T-helper 2 cell (primary cell): ENCODE measurements around the gene SYPL1.

Experiments
- DNase-seq, 5 experiments: peaks; one replicate each; pipeline versions ENCODE4 v3.0.0 to v3.0.0-alpha.2; 2012 to 2022

The SYPL1 gene

GRCh38 chr7:106050002-106050745 lies 61.9 kb downstream of the SYPL1 start:
- DNase-seq, result no peak

- DNase-seq, result no peak
Measured at GRCh38 chr7:106049139-106049752, 62.9 kb downstream of the SYPL1 start.

DNA sequence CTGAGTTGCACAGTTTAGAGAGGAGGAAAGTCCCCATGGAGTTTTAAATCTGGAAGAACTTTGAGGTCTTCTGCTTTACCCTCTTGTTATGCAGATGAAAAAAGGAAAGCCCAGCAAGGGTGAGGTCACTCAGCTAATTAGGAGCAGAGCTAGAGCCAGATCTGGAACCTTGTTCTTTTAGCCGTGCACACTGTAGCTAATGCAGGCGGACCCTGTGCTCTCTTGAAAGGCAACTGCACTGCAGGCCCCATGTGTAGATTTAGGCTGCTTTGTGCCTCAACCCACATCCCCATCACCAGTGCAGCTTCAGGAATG lies 63.4 kb downstream of the SYPL1 start:
- no peak for DNase-seq

DNA sequence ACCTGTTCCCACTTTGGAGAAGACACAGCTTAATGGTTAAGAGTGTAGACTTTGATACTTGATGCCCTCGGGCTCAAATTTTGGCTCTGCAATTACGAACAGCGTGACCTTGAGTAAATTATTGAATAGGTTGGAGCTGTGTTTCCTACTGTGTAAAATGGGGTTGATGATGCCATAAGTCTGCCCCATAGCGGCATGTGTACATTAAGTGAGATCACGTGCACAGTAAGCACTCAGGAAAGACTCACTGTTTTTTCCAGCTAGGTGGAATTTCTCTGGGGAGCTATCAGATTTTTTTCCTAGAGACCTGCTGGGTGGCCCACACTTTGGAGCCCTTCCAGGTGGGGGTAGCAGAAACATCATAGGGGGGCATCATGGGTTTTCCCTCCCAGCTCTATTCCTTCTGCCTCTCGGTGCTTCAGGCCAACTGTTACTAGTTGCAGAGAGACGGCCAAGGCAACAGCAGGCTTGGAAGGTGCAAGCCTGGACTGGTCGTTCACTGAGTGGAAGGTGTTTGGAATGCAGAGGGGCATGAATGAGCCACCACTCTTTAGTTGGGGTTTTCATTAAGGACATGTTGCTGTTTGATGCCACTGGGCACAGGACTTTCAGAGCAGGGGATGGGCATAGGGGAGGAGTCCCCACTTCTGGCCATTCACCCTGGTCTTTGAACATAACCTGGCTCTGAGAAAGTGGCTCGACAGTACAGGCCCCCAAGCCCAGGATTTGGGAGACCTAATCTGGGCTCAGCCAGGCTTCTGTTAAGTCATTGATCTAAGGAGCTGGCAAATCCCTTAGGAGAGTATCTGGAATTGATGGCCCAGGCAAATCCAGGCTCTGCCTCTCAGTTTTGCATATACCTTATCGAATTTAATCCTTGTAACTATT lies 64.0 kb downstream of the SYPL1 start:
- no peak for DNase-seq

GRCh38 chr7:106047184-106047583 lies 64.9 kb downstream of the SYPL1 start:
- no peak for DNase-seq

DNA sequence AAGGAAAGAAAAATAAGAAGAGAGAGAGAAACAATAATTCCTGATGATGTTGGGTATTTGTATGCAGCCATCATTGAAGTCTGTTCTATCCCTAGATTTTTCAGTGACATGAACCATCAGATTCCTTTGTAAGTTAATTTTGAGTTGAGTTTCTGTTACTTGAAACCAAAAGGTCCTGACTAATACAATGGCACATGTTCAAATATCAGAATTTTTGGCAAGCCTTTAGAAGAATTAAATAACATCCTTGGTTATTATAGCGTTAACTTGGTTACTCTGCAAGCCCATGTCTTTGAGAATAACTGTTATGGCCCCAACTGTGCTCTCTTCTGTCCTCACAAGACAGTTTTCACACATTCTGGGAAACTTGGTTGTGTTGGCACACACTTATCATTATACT lies 66.5 kb downstream of the SYPL1 start:
- no peak for DNase-seq

- DNase-seq, result no peak
Measured at GRCh38 chr7:106045139-106045538, 67.0 kb downstream of the SYPL1 start.

DNA sequence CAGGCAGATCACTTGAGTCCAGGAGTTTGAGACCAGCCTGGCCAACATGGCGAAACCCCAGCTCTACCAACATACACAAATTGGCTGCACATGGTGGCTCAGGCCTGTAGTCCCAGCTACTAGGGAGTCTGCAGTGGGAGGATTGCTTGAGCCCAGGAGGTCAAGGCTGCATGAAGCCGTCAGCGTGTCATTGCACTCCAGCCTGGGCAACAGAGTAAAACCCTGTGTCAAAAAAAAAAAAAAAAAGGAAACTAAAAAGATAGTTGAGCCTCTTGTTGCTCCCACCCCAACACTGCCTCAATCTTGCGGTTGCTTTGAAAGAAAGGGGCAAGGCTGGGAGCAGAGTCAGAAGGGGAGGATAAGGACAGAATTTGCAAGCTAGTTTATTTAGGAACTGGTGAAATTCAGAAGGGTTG lies 69.9 kb downstream of the SYPL1 start:
- DNase-seq, result no peak

- DNase-seq, result peak in 1 of 5 experiments; percentile 42
Measured at GRCh38 chr7:106041140-106041717, 70.9 kb downstream of the SYPL1 start.
